Liver (tissue), 3 donors: ENCODE data around the gene LDLRAD4.

Experiments used
- CTCF ChIP-seq: fragments of 150-350 bp; IDR thresholded peaks from 2 replicates; pipeline ENCODE4 v1.5.1; 2017; ENCODE audit warnings: improper control_type of control experiment, low read depth, low read length; ENCODE audit not compliant: missing input control
- GABPA ChIP-seq, 2 donors: IDR thresholded peaks in 1 of 2; conservative IDR thresholded peaks in 1 of 2; 2 replicates each; pipeline ENCODE4 v1.6.1; 2016; ENCODE audit warnings: antibody characterized with exemption in 2 of 2, mild to moderate bottlenecking in 1 of 2, moderate library complexity in 1 of 2
- JUND ChIP-seq, 2 donors: IDR thresholded peaks; 2 replicates each; pipeline ENCODE4 v1.6.1; 2016; ENCODE audit warnings: antibody characterized with exemption in 2 of 2
- MAX ChIP-seq: IDR thresholded peaks from 2 replicates; pipeline ENCODE4 v1.6.1; 2016; ENCODE audit warnings: antibody characterized with exemption
- RAD21 ChIP-seq, 2 donors: IDR thresholded peaks; 2 replicates each; pipeline ENCODE4 v1.6.1; 2016; ENCODE audit warnings: antibody characterized with exemption in 2 of 2, mild to moderate bottlenecking in 2 of 2
- REST ChIP-seq: IDR thresholded peaks from 2 replicates; pipeline ENCODE4 v1.6.1; 2016; ENCODE audit warnings: antibody characterized with exemption, mild to moderate bottlenecking
- SP1 ChIP-seq: IDR thresholded peaks from 2 replicates; pipeline ENCODE4 v1.6.1; 2018; ENCODE audit warnings: antibody characterized with exemption, mild to moderate bottlenecking
- YY1 ChIP-seq: IDR thresholded peaks from 2 replicates; pipeline ENCODE4 v1.6.1; 2016; ENCODE audit warnings: antibody characterized with exemption, mild to moderate bottlenecking
- donor health status: healthy.
- donor health status: healthy.

- TF ChIP-seq CTCF (no peak), SP1 (no peak), GABPA (IDR thresholded peaks at IDR 0.05 in 1 of 2, conservative IDR thresholded peaks at IDR 0.05 in 1 of 2) (no peak), REST (no peak), RAD21 (IDR thresholded peaks at IDR 0.05) (no peak), MAX (no peak), JUND (IDR thresholded peaks at IDR 0.05) (no peak), YY1 (no peak)
Observed at GRCh38 chr18:13451661-13452387, 233.3 kb downstream of the LDLRAD4 start.
